OCI-M2 (cell line): ENCODE results near the gene PAM16.

Source experiments
- DNase-seq: peaks from one replicate; lab custom pipeline; 2025; ENCODE audit not compliant: unreplicated experiment; lab: John Stamatoyannopoulos, UW

Gene PAM16

DNA sequence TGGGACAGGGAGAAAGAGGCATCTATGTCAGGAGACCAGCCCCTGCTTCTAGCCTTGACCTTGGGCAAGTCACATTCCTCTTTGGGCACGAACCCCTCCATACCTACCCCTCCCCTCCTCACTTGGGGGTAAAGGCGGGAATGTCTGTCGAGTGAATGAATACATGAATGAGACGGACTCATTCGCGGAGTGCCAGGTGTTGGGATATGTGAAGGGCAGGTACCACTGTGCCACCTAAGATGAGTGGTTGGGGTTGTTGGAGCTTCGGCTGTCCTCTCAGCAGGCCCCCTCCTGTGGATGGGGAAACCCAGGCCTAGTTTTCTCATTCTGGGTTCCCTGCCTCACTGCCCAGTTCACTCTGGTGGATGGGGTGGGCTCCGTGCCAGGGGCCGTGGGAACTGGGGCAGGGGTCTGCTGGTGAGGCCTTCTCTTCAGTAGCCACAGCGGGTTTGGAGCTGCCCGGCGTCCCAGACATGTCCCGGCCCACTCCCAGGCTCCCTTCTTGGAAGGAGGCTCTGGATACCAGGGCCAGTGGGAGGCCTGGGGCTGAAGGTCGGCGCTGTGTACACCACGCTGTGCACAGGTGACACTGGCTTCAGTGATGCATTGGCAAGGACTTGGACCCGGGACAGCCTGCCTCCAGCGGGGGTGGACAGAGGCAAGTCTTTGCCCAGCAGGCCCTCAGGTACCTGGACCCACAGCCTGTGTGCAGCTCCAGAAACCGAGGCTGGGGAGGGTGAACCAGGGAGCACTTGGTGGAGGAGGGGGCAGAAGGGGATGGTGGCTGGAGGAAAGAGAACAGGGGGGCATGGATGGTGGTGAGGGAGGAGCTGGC lies 29.6 kb downstream of the PAM16 start:
- DNase-seq: no peak

DNA sequence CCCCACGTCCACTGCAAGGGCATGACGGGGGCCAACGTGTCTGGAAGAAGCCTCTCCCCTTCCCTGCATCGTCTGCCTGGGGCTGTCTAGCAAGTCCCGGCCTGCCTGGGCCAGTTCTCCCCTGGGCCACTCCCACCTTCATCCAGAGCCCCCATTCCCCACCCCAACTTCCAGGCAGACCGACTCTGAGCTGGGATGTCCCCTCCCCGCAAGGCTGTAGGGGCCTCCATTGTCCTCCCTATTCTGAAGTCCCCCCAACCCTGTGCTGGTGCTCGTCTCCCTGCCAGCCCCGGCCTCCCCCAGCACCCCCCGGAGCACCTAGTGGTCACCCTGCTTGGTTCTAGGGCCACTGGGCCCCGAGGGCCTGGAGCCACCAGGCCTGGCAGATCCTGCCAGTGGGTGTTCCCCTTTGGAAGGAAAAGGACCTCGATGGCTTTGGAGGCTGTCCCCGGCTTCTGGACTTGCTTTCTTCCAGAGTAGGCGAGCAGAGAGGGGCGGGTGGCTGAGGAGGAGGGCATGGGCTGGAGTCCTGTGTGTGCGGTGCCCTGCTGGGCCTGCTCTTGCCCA lies 30.5 kb downstream of the PAM16 start:
- no peak for DNase-seq

DNA sequence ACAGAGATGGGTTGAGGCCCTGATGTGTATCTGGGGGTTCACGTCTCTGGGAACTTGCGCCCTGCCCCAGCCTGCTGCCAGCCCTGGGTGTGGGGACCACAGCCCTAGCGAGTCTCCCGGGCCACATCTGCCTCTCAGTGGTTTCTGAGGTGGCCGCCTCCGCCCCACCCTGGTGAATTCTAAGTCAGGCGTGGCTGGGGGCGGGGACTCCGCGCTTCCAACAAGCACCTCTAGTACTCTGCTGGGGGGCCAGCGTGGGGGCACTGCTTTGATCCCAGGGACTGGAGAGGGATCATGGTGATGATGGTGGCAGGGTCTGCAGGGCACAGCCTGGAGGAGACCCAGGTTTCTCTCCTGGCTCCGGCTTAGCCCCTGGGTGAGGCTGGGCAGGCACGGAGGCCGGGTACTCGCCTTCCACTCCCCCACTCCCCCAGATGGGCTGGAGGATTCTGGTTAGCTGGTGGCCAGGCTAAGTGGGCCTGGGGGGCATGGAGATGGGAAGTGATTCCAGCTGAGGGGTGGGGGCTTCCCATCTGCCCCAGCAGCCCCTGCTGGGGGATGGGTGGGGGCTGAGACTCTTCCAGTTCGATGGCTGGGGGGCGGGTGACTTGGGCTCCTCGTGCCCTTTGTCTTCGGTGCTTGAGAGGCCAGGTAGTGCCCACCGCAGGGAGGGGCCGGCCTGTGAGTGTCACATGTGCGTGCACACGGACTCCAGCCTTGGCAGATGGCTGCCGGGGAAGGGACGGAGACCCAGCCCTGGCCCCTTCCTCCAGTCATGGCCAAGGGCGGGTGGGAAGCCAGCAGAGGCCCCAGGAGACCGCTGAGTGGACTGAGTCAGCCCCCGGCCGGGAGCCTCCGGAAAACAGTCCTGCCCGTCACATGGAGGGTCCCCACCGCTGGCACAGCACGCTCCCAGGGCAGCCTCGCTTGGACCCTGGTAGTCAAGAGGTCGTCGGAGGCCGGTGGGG lies 31.4 kb downstream of the PAM16 start:
- DNase-seq: no peak

GRCh38 chr16:4318967-4319366 lies 32.2 kb downstream of the PAM16 start:
- DNase-seq: no peak

GRCh38 chr16:4318451-4318910 lies 32.6 kb downstream of the PAM16 start:
- DNase-seq: no peak

GRCh38 chr16:4317532-4318450 lies 33.3 kb downstream of the PAM16 start:
- no peak for DNase-seq

- DNase-seq: no peak
Observed at GRCh38 chr16:4316864-4317531, 34.1 kb downstream of the PAM16 start.

DNA sequence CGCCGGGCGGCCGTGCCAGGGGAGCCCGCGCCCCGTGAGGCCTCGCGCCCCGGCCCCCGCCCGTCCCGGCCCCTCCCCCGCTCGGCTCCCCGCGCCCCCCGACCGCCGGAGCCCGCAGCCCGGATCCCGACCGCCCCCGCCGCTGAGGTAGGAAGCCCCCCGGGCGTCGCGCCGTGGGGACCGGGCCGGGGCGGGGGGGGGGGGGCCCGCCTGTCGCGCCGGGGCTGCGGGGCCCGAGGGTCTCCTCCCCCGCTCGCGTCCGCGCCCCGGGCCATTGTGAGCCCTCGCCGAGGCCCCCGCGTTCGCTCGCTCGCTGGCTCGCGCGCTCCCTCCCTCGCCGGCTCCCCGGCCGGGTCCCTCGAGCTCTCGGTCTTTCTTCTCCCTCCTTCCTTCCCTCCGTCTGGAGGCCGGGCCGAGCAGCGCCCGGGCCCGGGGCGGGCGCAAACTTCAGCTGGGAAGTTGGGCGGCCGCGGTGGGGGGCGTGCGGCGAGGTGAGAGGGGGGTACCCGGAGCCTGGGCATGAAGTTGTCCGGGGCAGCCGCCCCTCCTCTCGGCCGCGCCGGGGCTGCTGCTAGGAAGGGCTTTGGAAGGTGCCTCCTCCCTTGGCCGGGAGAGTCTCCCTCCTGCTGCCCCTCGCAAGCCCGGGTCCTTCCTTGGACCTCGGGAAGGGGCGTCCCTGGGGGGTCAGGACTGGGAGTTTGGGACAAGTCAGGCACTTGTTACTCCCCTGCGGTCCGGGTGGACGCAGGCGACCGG lies 34.8 kb downstream of the PAM16 start:
- DNase-seq: no peak

DNA sequence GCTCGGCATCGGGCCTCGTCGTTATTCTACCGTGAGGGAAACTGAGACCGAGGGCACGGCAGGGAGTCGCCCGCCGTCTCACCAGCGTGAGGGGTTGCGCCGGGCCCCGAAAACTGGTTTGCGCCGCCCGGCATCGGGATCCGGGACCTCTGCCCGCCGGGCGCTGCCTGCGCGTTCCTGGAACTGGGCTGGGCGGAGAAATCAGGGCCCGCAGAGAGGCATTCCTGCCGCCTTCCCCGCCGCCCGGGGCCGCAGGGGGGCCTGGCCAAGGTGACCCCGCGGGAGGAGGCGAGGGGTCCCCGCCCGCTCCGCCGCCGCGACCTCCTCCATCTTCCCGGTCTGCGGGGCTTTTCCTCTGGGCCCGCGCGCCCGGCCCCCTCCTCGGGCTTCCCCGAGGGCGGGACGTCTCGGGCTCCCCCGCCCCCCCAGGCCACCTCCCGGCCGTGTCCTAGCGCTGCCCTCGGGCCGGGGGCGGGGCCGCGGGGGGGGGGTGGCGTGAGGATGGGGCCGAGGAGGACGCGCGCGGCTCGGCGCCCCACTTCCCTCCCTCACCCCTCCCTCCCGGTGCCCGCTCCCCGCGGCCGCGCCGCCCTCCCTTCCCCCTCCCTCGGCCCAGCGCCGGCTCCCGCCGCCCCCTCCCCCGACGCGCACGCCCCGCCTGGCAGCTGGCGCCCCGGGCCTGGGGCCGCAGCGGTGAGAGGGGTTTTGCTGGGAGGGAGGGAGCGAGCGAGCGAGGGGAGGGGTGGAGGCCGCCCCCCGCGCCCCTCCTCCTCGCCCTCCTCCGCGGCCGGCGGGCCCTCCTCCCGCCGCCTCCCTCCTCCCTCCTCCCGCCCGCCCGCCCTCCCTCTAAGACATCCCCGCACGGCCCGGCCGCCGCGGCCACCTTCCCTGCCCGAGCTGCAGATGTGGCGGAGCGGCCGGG lies 35.7 kb downstream of the PAM16 start, which contains the start of gene GLIS2:
Gene GLIS2, plus strand, starts transcription at position 882 of the 922 bp plus-strand sequence. CDS start 16,214 bp downstream, outside the sequence.
- no peak for DNase-seq

GRCh38 chr16:4314532-4315185 lies 36.5 kb downstream of the PAM16 start:
- DNase-seq: no peak

GRCh38 chr16:4313563-4314531 lies 37.3 kb downstream of the PAM16 start:
- DNase-seq: no peak

DNA sequence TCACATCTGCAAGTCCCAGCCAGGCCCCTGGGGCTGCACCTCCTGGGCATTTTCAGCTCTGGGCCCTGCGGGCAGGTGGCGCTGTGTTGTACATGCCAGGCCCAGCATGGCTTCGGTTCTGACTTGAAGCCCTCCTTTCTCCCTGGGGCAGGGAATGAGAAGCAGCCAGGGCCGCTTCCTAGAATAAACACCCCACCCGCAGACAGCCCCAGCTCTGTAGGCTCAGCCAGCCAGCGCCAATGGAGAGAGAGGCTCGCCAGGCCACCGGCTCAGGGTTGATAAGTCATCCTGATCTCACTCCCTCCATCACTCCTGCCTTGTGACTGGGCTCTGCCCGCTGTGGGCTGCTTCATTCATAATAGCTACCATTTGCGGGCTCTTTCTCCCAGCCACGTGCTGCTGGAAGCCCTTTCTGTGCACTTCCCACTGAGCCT lies 41.3 kb downstream of the PAM16 start:
- DNase-seq: no peak

GRCh38 chr16:4309102-4309832 lies 41.9 kb downstream of the PAM16 start:
- no peak for DNase-seq

- peak; percentile 54 for DNase-seq
Observed at GRCh38 chr16:4307215-4308037, 43.7 kb downstream of the PAM16 start.
